ENCODE measurements around the gene EGFR.

The EGFR gene

GRCh38 chr7:55108401-55108800, 89.6 kb downstream of the EGFR start:
- no peak for DNase-seq

- DNase-seq, result no peak
Measured at GRCh38 chr7:55108818-55109217, 90.0 kb downstream of the EGFR start.

GRCh38 chr7:55109404-55110167, 90.8 kb downstream of the EGFR start:
- no peak for DNase-seq

- no peak for DNase-seq
Measured at GRCh38 chr7:55110282-55110992, 91.6 kb downstream of the EGFR start.

- no peak for DNase-seq
Measured at GRCh38 chr7:55110993-55111361, 92.2 kb downstream of the EGFR start.

- no peak for DNase-seq
Measured at GRCh38 chr7:55112056-55112455, 93.2 kb downstream of the EGFR start.

- no peak for DNase-seq
Measured at GRCh38 chr7:55113760-55114540, 95.1 kb downstream of the EGFR start.

GRCh38 chr7:55117286-55117685, 98.5 kb downstream of the EGFR start:
- no peak for DNase-seq

GRCh38 chr7:55118426-55118825, 99.6 kb downstream of the EGFR start:
- no peak for DNase-seq

GRCh38 chr7:55119571-55119970, 100.8 kb downstream of the EGFR start:
- DNase-seq, result no peak

GRCh38 chr7:55120074-55120473, 101.3 kb downstream of the EGFR start:
- no peak for DNase-seq

GRCh38 chr7:55120501-55121198, 101.8 kb downstream of the EGFR start:
- peak; percentile 14 for DNase-seq

GRCh38 chr7:55121249-55121648, 102.4 kb downstream of the EGFR start:
- no peak for DNase-seq

- no peak for DNase-seq
Measured at GRCh38 chr7:55122263-55122662, 103.4 kb downstream of the EGFR start.

GRCh38 chr7:55124989-55125875, 106.4 kb downstream of the EGFR start:
- DNase-seq, result peak; percentile 17

- no peak for DNase-seq
Measured at GRCh38 chr7:55127135-55127551, 108.3 kb downstream of the EGFR start.

GRCh38 chr7:55127622-55128081, 108.8 kb downstream of the EGFR start:
- DNase-seq, result peak; percentile 95

- peak; percentile 13 for DNase-seq
Measured at GRCh38 chr7:55128693-55129394, 110.0 kb downstream of the EGFR start.

- peak; percentile 63 for DNase-seq
Measured at GRCh38 chr7:55129541-55130394, 111.0 kb downstream of the EGFR start.
